ENCODE results near the gene TMEM272.

DNA sequence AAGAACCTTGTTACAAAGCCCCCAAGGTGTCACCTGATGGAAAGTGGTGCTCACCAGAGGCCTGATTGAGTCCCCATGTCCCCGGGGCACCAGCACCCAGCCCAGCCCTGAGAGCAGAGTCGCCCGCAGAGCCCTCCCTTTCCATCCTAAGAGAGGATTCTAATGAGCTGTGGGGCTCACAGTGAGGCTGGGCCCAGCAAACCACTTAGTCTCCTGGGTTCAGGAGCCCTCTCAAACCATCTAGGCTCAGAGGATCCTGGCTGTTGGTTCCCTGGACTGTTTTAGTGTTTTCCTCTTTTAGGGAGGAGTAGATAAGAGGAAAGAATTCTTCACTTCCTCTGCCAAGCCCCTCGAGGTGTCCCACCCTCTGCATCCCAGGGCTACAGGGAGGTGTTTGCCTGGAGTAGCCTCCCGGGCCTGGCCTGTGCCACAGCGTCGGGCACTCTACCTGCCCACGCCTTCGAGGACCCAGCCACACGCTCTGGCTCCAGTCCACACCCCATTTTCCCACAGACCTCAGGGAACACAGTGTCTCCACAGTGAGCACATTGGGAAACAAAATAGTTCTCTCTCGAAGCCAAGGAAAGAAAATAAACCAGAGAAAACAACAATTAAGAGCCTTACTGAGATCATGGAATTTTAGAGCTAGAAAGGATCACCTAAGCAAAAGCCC lies 75.4 kb downstream of the TMEM272 start:
- TF ChIP-seq, protein P1, sequence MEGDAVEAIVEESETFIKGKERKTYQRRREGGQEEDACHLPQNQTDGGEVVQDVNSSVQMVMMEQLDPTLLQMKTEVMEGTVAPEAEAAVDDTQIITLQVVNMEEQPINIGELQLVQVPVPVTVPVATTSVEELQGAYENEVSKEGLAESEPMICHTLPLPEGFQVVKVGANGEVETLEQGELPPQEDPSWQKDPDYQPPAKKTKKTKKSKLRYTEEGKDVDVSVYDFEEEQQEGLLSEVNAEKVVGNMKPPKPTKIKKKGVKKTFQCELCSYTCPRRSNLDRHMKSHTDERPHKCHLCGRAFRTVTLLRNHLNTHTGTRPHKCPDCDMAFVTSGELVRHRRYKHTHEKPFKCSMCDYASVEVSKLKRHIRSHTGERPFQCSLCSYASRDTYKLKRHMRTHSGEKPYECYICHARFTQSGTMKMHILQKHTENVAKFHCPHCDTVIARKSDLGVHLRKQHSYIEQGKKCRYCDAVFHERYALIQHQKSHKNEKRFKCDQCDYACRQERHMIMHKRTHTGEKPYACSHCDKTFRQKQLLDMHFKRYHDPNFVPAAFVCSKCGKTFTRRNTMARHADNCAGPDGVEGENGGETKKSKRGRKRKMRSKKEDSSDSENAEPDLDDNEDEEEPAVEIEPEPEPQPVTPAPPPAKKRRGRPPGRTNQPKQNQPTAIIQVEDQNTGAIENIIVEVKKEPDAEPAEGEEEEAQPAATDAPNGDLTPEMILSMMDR (IDR thresholded peaks at IDR 0.05): no peak
- TF ChIP-seq POLR2A (IDR thresholded peaks at IDR 0.05): no peak
